Ascending aorta (tissue), 2 donors: ENCODE measurements around the gene DNPEP. TPM values are rescaled to one million over a fixed set of nuclear protein-coding genes. Genes with fewer than 3 reads are reported as not detected.
A peak's percentile ranks its signal among the peaks of the same experiment; 100 is the strongest.

Experiments used
- DNase-seq, 2 donors: peaks; one replicate each; pipeline ENCODE4 v3.0.0-alpha.2; 2019; ENCODE audit warnings: low spot score in 2 of 2
- H3K27ac ChIP-seq, 2 donors: fragments of 200-600 bp; sonication (generic); one replicate each; pipeline ENCODE4 v1.5.1; 2016 to 2017; ENCODE audit warnings: mild to moderate bottlenecking in 1 of 2
- H3K27me3 ChIP-seq: fragments of 200-600 bp; sonication (generic); one replicate; pipeline ENCODE4 v1.5.1; 2017
- H3K36me3 ChIP-seq, 2 donors: fragments of 200-600 bp; sonication (generic); one replicate each; pipeline ENCODE4 v1.5.1; 2016
- H3K4me1 ChIP-seq, 2 donors: fragments of 200-600 bp; sonication (generic); one replicate each; pipeline ENCODE4 v1.5.1; 2016 to 2017; ENCODE audit warnings: mild to moderate bottlenecking in 1 of 2
- H3K4me3 ChIP-seq, 2 donors: fragments of 200-600 bp; sonication (generic); one replicate each; pipeline ENCODE4 v1.5.1; 2016 to 2017; ENCODE audit warnings: mild to moderate bottlenecking in 1 of 2
- H3K9me3 ChIP-seq, 2 donors: fragments of 200-600 bp; sonication (generic); one replicate each; pipeline ENCODE4 v1.5.1; 2016
- intact Hi-C: fragments of 100-400 bp; cut with DNase I; formaldehyde crosslinking; loops from one replicate; pipeline ENCODE4 v1.15.1; 2023
- total RNA-seq: library from RNA; depleted of rRNA; stranded (reverse); fragments of >200 nt; gene quantifications from one replicate; pipeline ENCODE4 v1.1.0, GENCODE V29; 2016
- TF ChIP-seq, protein P1 (sequence below), 3 experiments: fragments of 200-600 bp in 2 of 3; fragments of 450-650 bp in 1 of 3; sonication (generic) in 2 of 3; IDR thresholded peaks; one replicate each; pipeline ENCODE4 v1.5.1; 2016 to 2019; ENCODE audit warnings: antibody characterized with exemption in 3 of 3, mild to moderate bottlenecking in 1 of 3, moderate library complexity in 1 of 3

Gene DNPEP
- total RNA-seq, 1 donor from 2014 or later, result 113 TPM

DNA sequence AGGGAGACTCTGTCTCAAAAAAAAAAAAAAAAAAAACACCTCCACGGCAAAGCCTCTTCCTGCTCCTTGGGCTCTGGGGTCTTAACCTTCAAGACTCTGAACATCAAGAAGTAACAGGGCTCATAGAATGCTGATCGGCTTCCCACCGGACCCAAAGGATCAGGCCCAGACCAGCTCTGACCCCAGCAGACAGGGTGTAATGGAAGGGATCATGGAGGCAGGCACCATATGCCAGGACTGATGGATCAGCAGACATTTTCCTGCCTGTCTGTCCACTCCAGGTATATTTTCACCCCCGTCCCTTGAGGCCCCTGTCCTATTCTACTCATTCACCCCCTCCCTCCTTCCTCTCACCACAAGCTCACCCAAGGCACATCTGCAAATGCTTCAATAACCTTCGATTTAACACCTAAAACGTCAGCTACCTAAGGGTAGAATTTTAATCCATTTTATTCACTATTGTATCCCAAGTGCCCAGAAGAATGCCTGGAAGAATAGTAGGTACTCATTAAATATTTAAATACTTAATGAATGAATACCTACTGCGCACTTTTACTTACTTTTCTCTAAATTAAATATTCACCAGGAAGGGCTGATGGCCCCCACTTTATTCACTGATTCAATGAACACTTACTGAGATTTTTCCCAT, 42.4 kb upstream of the DNPEP start:
- no peak for DNase-seq
- intact Hi-C loops, result loop anchor here (1.0 to 2.0 kb wide), 5 partner anchors 27 to 100 kb away; no protein-coding TSS in a partner anchor
- H3K27me3 ChIP-seq, result no peaks in the 10 kb centered on the region
- no peak overlapping the region for H3K4me3 ChIP-seq
- peaks cover 7 to 14% of the 10 kb centered on the region in 2 donors for H3K4me1 ChIP-seq
- H3K27ac ChIP-seq, result peak overlapping the region; percentile 74 to 75
- no peaks in the 10 kb centered on the region for H3K36me3 ChIP-seq
- TF ChIP-seq, protein P1, sequence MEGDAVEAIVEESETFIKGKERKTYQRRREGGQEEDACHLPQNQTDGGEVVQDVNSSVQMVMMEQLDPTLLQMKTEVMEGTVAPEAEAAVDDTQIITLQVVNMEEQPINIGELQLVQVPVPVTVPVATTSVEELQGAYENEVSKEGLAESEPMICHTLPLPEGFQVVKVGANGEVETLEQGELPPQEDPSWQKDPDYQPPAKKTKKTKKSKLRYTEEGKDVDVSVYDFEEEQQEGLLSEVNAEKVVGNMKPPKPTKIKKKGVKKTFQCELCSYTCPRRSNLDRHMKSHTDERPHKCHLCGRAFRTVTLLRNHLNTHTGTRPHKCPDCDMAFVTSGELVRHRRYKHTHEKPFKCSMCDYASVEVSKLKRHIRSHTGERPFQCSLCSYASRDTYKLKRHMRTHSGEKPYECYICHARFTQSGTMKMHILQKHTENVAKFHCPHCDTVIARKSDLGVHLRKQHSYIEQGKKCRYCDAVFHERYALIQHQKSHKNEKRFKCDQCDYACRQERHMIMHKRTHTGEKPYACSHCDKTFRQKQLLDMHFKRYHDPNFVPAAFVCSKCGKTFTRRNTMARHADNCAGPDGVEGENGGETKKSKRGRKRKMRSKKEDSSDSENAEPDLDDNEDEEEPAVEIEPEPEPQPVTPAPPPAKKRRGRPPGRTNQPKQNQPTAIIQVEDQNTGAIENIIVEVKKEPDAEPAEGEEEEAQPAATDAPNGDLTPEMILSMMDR (IDR thresholded peaks at IDR 0.05), result no peak
- no peaks in the 10 kb centered on the region for H3K9me3 ChIP-seq

DNA sequence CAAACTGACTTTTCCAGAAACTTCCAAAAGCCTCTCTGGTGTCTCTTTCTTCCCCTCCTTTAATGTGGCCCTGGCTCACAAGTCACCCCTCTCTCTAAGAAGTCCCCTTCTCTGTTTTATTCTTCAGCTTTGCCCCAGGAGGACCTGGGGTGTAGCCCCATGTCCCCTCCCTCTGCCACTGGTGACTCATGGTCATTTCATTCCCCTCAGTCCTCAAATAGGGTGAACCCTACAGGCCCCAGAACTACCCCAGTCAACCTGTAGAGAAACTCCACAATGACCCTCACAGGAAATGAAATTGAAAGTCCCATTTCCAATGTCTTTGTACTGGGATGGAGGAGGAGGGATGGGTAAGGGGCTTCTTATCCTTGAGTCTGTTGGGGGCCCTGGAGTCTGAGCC, 40.8 kb upstream of the DNPEP start:
- Histone ChIP-seq H3K36me3 (no peaks in the 10 kb centered on the region), H3K27ac (peak overlapping the region; percentile 17 to 64), H3K27me3 (no peaks in the 10 kb centered on the region), H3K4me3 (no peak overlapping the region), H3K9me3 (no peaks in the 10 kb centered on the region), H3K4me1 (peaks cover 0 to 13% of the 10 kb centered on the region in 2 donors)
- TF ChIP-seq, protein P1 (IDR thresholded peaks at IDR 0.05), result no peak
- no peak for DNase-seq
- intact Hi-C loops, result no loop called here

DNA sequence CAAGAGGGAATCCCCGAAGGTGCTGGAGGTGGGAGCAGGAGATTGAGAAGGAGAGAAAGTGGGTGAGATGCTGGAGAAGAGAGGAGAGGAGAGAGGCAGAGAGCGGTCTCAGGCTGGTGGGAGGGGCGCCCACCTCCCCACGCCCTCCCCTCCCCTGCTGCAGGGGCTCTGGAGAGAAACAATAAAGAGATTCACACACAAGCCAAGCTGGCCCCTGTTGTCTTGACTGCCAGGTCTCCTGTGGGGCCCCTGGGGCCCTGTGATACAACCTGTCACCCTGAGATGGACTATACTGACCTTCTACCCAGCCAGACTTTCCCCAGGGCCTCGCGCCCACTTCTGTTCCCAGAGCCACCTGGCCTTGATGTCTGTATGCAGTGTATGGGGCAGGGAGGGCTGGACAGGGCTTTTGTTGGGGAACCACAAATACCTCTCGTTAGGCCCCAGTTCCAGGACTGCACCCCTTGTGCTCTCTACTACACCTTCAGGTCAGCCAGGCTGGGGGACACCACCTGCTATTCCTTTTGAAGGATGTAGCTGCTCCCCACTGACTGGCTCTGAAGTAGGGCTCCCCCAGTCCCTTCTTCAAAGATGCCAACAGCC, 38.9 kb upstream of the DNPEP start:
- Histone ChIP-seq H3K27ac (no peak overlapping the region), H3K4me1 (peaks cover 0 to 13% of the 10 kb centered on the region in 2 donors), H3K4me3 (no peak overlapping the region), H3K36me3 (no peaks in the 10 kb centered on the region), H3K9me3 (no peaks in the 10 kb centered on the region), H3K27me3 (no peaks in the 10 kb centered on the region)
- TF ChIP-seq, protein P1 (IDR thresholded peaks at IDR 0.05), result no peak
- DNase-seq, result no peak
- intact Hi-C loops, result no loop called here

DNA sequence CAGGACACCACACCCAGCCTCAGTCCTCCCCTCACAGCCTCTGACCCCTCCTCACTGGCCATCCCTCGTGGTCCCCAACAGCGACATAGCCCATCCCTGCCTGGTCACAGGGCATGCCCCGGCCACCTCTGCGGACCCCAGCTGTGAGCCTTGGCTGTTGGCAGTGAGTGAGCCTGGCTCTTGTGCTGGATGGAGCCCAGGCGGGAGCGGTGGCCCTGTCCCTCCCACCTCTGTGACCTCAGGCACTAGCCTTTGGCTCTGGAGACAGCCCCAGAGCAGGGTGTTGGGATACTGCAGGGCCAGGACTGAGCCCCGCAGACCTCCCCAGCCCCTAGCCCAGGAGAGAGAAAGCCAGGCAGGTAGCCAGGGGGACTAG, 38.3 kb upstream of the DNPEP start:
- Histone ChIP-seq H3K9me3 (no peaks in the 10 kb centered on the region), H3K27me3 (no peaks in the 10 kb centered on the region), H3K27ac (no peak overlapping the region), H3K4me3 (no peak overlapping the region), H3K36me3 (no peaks in the 10 kb centered on the region), H3K4me1 (peaks cover 0 to 13% of the 10 kb centered on the region in 2 donors)
- no peak for DNase-seq
- TF ChIP-seq, protein P1 (IDR thresholded peaks at IDR 0.05), result no peak
- intact Hi-C loops, result no loop called here

DNA sequence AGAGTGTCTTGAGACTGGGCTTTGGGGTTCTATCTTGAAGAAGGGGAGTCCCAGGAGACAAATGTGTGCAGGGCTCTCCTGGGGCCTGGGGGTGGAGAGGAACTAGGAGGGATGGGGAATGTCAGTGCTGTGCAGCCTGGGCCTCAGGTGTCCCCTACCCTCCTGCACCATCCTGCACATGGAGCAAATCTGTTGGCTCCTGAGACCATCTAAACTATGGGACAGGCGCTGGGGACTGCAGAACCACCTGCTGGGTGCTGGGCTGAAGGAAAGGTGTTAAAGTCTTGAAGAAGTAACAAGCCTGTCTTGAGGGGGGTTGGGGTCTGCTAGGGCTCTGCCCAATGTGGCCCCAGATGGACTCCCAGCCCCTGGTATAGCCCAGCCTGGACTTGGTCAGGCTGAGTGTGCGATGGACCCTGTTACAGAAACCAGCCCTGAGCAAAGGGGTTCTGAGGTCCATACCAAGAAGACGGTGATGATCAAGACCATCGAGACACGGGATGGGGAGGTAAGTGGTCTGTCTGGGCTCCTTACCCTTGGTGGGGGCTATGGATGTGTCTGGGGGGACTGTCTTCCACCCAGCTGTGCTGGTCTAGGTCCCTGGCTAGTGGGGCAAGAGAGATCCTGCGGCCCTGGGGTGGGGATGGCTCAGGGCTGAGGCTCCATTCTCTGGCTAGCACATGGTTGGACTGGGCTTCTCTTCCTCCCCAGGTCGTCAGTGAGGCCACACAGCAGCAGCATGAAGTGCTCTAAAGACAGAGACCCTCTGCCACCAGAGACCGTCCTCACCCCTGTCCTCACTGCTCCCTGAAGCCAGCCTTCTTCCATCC, 37.7 kb upstream of the DNPEP start:
- TF ChIP-seq, protein P1 (IDR thresholded peaks at IDR 0.05), result no peak
- Histone ChIP-seq H3K4me3 (no peak overlapping the region), H3K27ac (no peak overlapping the region), H3K4me1 (peaks cover 0 to 12% of the 10 kb centered on the region in 2 donors), H3K36me3 (no peaks in the 10 kb centered on the region), H3K27me3 (no peaks in the 10 kb centered on the region), H3K9me3 (no peaks in the 10 kb centered on the region)
- intact Hi-C loops, result no loop called here
- DNase-seq, result no peak
